HG03066 (cell line): ENCODE data around the gene AGGF1.
"Not testable (repeated sequence)": the region's sequence is repeated elsewhere in the genome, so short reads cannot be mapped to it uniquely, and the experiment has no call there.

Source experiments
- ATAC-seq: cut with Tn5 transposase; IDR thresholded peaks from one replicate; pipeline ENCODE4 v1.9.1; 2021; ENCODE audit warnings: low read depth; ENCODE audit not compliant: unreplicated experiment

AGGF1 gene

GRCh38 chr5:77022511-77023417 lies 7.4 kb upstream of the AGGF1 start:
- ATAC-seq, result no peak

GRCh38 chr5:77024490-77024889 lies 5.7 kb upstream of the AGGF1 start:
- no peak for ATAC-seq

GRCh38 chr5:77028631-77029375 lies 1.4 kb upstream of the AGGF1 start:
- no peak for ATAC-seq

- ATAC-seq, result no peak
Observed at GRCh38 chr5:77029376-77029885, 773 bp upstream of the AGGF1 start.

GRCh38 chr5:77031891-77032290 lies 1.7 kb downstream of the AGGF1 start:
- no peak for ATAC-seq

- ATAC-seq, result no peak
Observed at GRCh38 chr5:77032635-77033034, 2.4 kb downstream of the AGGF1 start.

GRCh38 chr5:77033338-77033737 lies 3.1 kb downstream of the AGGF1 start:
- ATAC-seq, result no peak

GRCh38 chr5:77035950-77036349 lies 5.7 kb downstream of the AGGF1 start:
- no peak for ATAC-seq

- no peak for ATAC-seq
Observed at GRCh38 chr5:77046416-77047073, 16.3 kb downstream of the AGGF1 start.

- no peak for ATAC-seq
Observed at GRCh38 chr5:77064040-77064439, 33.8 kb downstream of the AGGF1 start.

GRCh38 chr5:77065256-77065655 lies 35.1 kb downstream of the AGGF1 start:
- ATAC-seq, result no peak

GRCh38 chr5:77066184-77066583 lies 36.0 kb downstream of the AGGF1 start:
- peak; percentile 39 for ATAC-seq

GRCh38 chr5:77066823-77067442 lies 36.7 kb downstream of the AGGF1 start:
- peak; percentile 82 for ATAC-seq

GRCh38 chr5:77073667-77074066 lies 43.5 kb downstream of the AGGF1 start:
- no peak for ATAC-seq

- no peak for ATAC-seq
Observed at GRCh38 chr5:77074745-77075144, 44.5 kb downstream of the AGGF1 start.

GRCh38 chr5:77076961-77077828 lies 47.0 kb downstream of the AGGF1 start:
- peak; percentile 84 for ATAC-seq

GRCh38 chr5:77077829-77078176 lies 47.6 kb downstream of the AGGF1 start:
- ATAC-seq, result no peak

- ATAC-seq, result not testable (repeated sequence)
Observed at GRCh38 chr5:77080479-77080878, 50.3 kb downstream of the AGGF1 start.

- ATAC-seq, result no peak
Observed at GRCh38 chr5:77080905-77081304, 50.7 kb downstream of the AGGF1 start.

- ATAC-seq, result no peak
Observed at GRCh38 chr5:77082280-77082679, 52.1 kb downstream of the AGGF1 start.
